ENCODE results near the gene IQCH.

Gene IQCH

DNA sequence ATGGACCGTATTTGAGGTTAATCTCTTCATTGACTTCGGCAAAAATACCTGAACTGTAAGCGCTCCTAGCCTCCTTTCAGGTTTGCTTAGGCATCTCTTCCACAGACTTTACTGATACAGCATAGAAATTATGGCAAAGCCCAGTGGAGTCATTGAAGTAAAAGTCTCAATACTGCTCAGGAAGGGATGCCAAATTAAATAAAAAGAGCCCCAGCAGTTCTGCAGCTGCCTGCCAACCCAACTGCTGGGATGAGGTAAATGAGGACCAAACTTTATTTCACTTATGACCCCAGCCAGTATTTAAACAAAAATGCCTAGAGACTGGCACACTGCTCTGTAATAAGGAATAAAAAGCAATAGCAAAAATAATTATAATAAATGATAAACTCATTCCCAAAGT is 65.4 kb downstream of the IQCH start:
- H3K27ac ChIP-seq (ENCODE audit: low read length), result no peak overlapping the region
- no peaks in the 10 kb centered on the region for H3K9me3 ChIP-seq (replicated peaks; ENCODE audit: insufficient read depth, low read length)
- H3K4me3 ChIP-seq (ENCODE audit: low read length), result no peak overlapping the region
- H4K20me1 ChIP-seq (ENCODE audit: insufficient read depth, low read length), result no peaks in the 10 kb centered on the region
- no peak overlapping the region for H3K4me2 ChIP-seq (ENCODE audit: low read depth, low read length)
- H3K4me1 ChIP-seq (ENCODE audit: low read length), result no peaks in the 10 kb centered on the region
- H3K9ac ChIP-seq (ENCODE audit: low read length), result no peak overlapping the region
- DNase-seq, result no peak
- no peak for TF ChIP-seq EZH2phosphoT487 (IDR thresholded peaks at IDR 0.05; ENCODE audit: low read length)
- TF ChIP-seq, protein P1, sequence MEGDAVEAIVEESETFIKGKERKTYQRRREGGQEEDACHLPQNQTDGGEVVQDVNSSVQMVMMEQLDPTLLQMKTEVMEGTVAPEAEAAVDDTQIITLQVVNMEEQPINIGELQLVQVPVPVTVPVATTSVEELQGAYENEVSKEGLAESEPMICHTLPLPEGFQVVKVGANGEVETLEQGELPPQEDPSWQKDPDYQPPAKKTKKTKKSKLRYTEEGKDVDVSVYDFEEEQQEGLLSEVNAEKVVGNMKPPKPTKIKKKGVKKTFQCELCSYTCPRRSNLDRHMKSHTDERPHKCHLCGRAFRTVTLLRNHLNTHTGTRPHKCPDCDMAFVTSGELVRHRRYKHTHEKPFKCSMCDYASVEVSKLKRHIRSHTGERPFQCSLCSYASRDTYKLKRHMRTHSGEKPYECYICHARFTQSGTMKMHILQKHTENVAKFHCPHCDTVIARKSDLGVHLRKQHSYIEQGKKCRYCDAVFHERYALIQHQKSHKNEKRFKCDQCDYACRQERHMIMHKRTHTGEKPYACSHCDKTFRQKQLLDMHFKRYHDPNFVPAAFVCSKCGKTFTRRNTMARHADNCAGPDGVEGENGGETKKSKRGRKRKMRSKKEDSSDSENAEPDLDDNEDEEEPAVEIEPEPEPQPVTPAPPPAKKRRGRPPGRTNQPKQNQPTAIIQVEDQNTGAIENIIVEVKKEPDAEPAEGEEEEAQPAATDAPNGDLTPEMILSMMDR (IDR thresholded peaks at IDR 0.05; ENCODE audit: low read length), result no peak
- no peak for TF ChIP-seq EZH2 (optimal IDR thresholded peaks at IDR 0.05; ENCODE audit: low read depth, low read length)
- H3K36me3 ChIP-seq (replicated peaks; ENCODE audit: insufficient read depth, low read length), result no peaks in the 10 kb centered on the region; the same call in 1 of the 2 replicates
- H3K9me2 ChIP-seq (replicated peaks; ENCODE audit: insufficient read depth, low read length), result no peaks in the 10 kb centered on the region
- no peaks in the 10 kb centered on the region for H3F3A ChIP-seq (ENCODE audit: insufficient read depth, low read length)
- H3K27me3 ChIP-seq (replicated peaks; ENCODE audit: insufficient read depth, low read length), result no peaks in the 10 kb centered on the region
- no peaks in the 10 kb centered on the region for H3K79me2 ChIP-seq (ENCODE audit: low read length)
- no peak overlapping the region for H2AFZ ChIP-seq (ENCODE audit: low read length)

DNA sequence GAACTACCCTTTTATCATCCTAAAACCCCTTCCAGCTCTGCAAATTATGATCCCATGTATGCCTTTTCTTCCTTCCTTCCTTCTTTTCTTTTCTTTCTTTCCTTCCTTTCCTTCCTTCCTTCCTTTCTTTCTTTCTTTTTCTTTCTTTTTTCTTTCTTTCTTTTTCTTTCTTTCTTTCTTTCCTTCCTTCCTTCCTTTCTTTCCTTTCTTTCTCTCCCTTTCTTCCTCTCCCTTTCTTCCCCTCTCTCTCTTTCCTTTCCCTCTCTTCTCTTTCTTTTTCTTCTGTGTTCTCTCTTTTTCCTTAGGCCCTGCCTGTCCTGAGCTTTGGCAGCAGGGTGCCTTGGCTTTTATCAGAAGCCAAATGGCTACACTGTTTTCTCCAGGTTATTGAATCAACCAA is 66.8 kb downstream of the IQCH start:
- Histone ChIP-seq H3K27ac (ENCODE audit: low read length) (no peak overlapping the region), H3K79me2 (ENCODE audit: low read length) (no peaks in the 10 kb centered on the region), H2AFZ (ENCODE audit: low read length) (no peak overlapping the region), H3K4me2 (ENCODE audit: low read depth, low read length) (no peak overlapping the region), H3K9ac (ENCODE audit: low read length) (no peak overlapping the region), H3K4me1 (ENCODE audit: low read length) (no peaks in the 10 kb centered on the region), H4K20me1 (ENCODE audit: insufficient read depth, low read length) (no peaks in the 10 kb centered on the region), H3K9me3 (replicated peaks; ENCODE audit: insufficient read depth, low read length) (no peaks in the 10 kb centered on the region), H3K27me3 (replicated peaks; ENCODE audit: insufficient read depth, low read length) (no peaks in the 10 kb centered on the region), H3K9me2 (replicated peaks; ENCODE audit: insufficient read depth, low read length) (no peaks in the 10 kb centered on the region), H3F3A (ENCODE audit: insufficient read depth, low read length) (no peaks in the 10 kb centered on the region), H3K36me3 (replicated peaks; ENCODE audit: insufficient read depth, low read length) (no peaks in the 10 kb centered on the region; the same call in 1 of the 2 replicates), H3K4me3 (ENCODE audit: low read length) (no peak overlapping the region)
- no peak for TF ChIP-seq EZH2phosphoT487 (IDR thresholded peaks at IDR 0.05; ENCODE audit: low read length)
- TF ChIP-seq, protein P1 (IDR thresholded peaks at IDR 0.05; ENCODE audit: low read length), result no peak
- TF ChIP-seq EZH2 (optimal IDR thresholded peaks at IDR 0.05; ENCODE audit: low read depth, low read length), result no peak
- DNase-seq, result no peak

DNA sequence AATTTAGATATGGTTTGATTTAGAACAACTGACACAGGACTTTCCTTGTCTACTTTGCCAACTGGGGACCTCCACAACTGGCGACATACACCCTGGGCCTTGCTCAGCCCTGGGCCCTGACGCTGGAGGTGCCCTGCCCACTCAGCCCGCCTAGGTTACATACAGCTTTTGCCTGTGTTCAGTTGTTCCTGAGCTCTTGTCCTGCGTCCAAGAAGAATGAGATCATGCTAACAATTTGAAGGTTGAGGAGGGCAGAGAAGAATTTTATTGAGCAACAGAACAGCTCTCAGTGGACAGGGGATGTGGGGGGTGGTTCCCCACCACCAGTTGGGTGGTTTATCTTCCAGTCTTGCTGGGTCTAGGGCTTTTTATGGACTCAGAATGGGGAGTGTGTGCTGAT is 67.9 kb downstream of the IQCH start:
- H3K9me2 ChIP-seq (replicated peaks; ENCODE audit: insufficient read depth, low read length), result no peaks in the 10 kb centered on the region

More for the DNA sequence above, 67.9 kb downstream of the IQCH start:
- no peak overlapping the region for H3K4me2 ChIP-seq (ENCODE audit: low read depth, low read length)
- H2AFZ ChIP-seq (ENCODE audit: low read length), result no peak overlapping the region
- no peaks in the 10 kb centered on the region for H4K20me1 ChIP-seq (ENCODE audit: insufficient read depth, low read length)
- no peak for DNase-seq
- no peaks in the 10 kb centered on the region for H3K4me1 ChIP-seq (ENCODE audit: low read length)
- no peak overlapping the region for H3K27ac ChIP-seq (ENCODE audit: low read length)
- TF ChIP-seq EZH2phosphoT487 (IDR thresholded peaks at IDR 0.05; ENCODE audit: low read length) (no peak), EZH2 (optimal IDR thresholded peaks at IDR 0.05; ENCODE audit: low read depth, low read length) (no peak)
- TF ChIP-seq, protein P1 (IDR thresholded peaks at IDR 0.05; ENCODE audit: low read length), result no peak
- H3K79me2 ChIP-seq (ENCODE audit: low read length), result no peaks in the 10 kb centered on the region
- H3K4me3 ChIP-seq (ENCODE audit: low read length), result no peak overlapping the region
- no peaks in the 10 kb centered on the region; the same call in 1 of the 2 replicates for H3K36me3 ChIP-seq (replicated peaks; ENCODE audit: insufficient read depth, low read length)
- H3K9me3 ChIP-seq (replicated peaks; ENCODE audit: insufficient read depth, low read length), result no peaks in the 10 kb centered on the region
- no peak overlapping the region for H3K9ac ChIP-seq (ENCODE audit: low read length)
- no peaks in the 10 kb centered on the region for H3K27me3 ChIP-seq (replicated peaks; ENCODE audit: insufficient read depth, low read length)
- H3F3A ChIP-seq (ENCODE audit: insufficient read depth, low read length), result no peaks in the 10 kb centered on the region
